SK-N-MC (cell line): Measurements from ENCODE around the gene ARIH1.
"Not testable (repeated sequence)": the region's sequence is repeated elsewhere in the genome, so short reads cannot be mapped to it uniquely, and the experiment has no call there.

ENCODE experiments used
- EZH2 ChIP-seq: fragments of 200-600 bp; sonication (generic); IDR thresholded peaks from one replicate; pipeline ENCODE4 v1.6.1; 2017; ENCODE audit warnings: antibody characterized with exemption
- POLR2AphosphoS5 ChIP-seq: IDR thresholded peaks from 2 replicates; pipeline ENCODE4 v1.6.1; 2012; ENCODE audit warnings: mild to moderate bottlenecking, low read depth, low read length, borderline replicate concordance

DNA sequence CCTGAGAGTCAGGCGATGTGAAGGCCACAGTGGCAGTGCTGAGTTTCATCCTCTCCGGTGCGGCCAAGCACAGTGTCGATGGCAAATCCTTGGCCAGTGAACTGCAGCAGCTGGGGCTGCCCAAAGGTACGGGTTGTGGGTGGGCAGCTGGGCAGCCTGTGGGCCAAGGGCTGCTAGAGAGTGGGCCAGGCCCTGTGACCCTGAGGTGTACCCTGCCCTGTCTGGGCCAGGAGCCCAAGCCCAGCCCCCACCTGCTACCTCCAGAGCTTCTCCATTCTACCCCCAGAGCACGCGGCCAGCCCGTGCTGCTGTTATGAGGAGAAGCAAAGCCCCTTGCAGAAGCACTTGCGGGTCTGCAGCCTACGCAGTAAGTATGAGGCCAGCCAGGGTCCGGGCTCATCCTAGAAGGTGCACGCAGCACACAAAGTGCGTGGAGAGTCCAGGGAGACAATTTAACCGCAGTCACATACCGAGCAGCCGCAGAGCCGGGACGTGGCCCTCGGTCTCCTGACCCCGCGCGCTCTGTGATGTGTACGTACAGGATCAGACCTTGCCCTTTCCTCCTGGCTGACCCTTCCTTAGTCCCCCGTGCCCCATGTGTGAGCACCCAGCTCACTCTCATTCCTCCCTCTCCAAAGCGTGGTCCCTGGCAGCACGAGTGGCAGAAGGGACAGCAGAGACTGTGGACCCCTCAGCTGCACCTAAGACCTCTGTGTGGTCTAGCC is 165.8 kb downstream of the ARIH1 start:
- TF ChIP-seq EZH2, POLR2AphosphoS5: not testable (repeated sequence)
